Activated CD8-positive, alpha-beta T cell treated with anti-CD3 and anti-CD28 coated beads for 36 hours (primary cell): Measurements from ENCODE around the gene LPP. TPM values are rescaled to one million over a fixed set of nuclear protein-coding genes. Genes with fewer than 3 reads are reported as not detected.

Experiments used
- ATAC-seq: fragments of 200-7000 bp; cut with Tn5 transposase; one replicate; pipeline ENCODE4 v1.10.0; 2021; ENCODE audit warnings: mild to moderate bottlenecking, moderate library complexity
- CTCF ChIA-PET: fragments of 350-600 bp; sonication (Branson Sonifier 250); formaldehyde crosslinking; loops from one replicate; lab custom pipeline; 2021; ENCODE audit warnings: antibody characterized with exemption; lab: Charles Lee
- POLR2A ChIA-PET: fragments of 350-600 bp; sonication (Branson Sonifier 250); formaldehyde crosslinking; loops from one replicate; lab custom pipeline; 2021; ENCODE audit warnings: antibody characterized with exemption; lab: Charles Lee
- DNase-seq: peaks from one replicate; pipeline ENCODE4 v3.0.0-alpha.2; 2020
- H3K27ac Mint-ChIP-seq: one replicate; pipeline ENCODE4 v1.8.0; 2021; ENCODE audit warnings: mild to moderate bottlenecking, mixed read lengths
- H3K27me3 Mint-ChIP-seq: one replicate; pipeline ENCODE4 v1.8.0; 2021; ENCODE audit warnings: mixed read lengths
- H3K36me3 Mint-ChIP-seq: one replicate; pipeline ENCODE4 v1.8.0; 2021; ENCODE audit warnings: low read depth, mixed read lengths
- H3K4me1 Mint-ChIP-seq: one replicate; pipeline ENCODE4 v1.8.0; 2021; ENCODE audit warnings: low read depth, mixed read lengths
- H3K4me3 Mint-ChIP-seq: one replicate; pipeline ENCODE4 v1.8.0; 2021; ENCODE audit warnings: mild to moderate bottlenecking, moderate library complexity, mixed read lengths
- H3K9me3 Mint-ChIP-seq: one replicate; pipeline ENCODE4 v1.8.0; 2021; ENCODE audit warnings: mixed read lengths
- CTCF ChIP-seq: fragments of 200-600 bp; IDR thresholded peaks from one replicate; pipeline ENCODE4 v1.8.0; 2022; ENCODE audit warnings: antibody characterized with exemption, mild to moderate bottlenecking
- intact Hi-C: fragments of 100-400 bp; cut with micrococcal nuclease; formaldehyde crosslinking; loops from one replicate; pipeline ENCODE4 v1.10.0; 2022
- total RNA-seq, 2 experiments: library from RNA; stranded (reverse); gene quantifications; one replicate each; pipeline ENCODE4 v1.2.3, GENCODE V29; 2021

Gene LPP
- total RNA-seq, 2 experiments from 2014 or later, result 16.4 to 22.6 TPM

GRCh38 chr3:188786424-188786823 is 632.5 kb downstream of the LPP start:
- DNase-seq (no peak), ATAC-seq (no peak)
- Mint-ChIP-seq H3K4me3 (no peak overlapping the region), H3K9me3 (no peaks in the 10 kb centered on the region), H3K4me1 (peaks cover 12% of the 10 kb centered on the region), H3K36me3 (peaks cover 1% of the 10 kb centered on the region), H3K27me3 (no peaks in the 10 kb centered on the region), H3K27ac (no peak overlapping the region)
- intact Hi-C loops, result no loop called here
- CTCF ChIA-PET, result no interaction called here
- TF ChIP-seq CTCF, result no peak
- POLR2A ChIA-PET, result no interaction called here

- Mint-ChIP-seq H3K9me3 (no peaks in the 10 kb centered on the region), H3K27ac (no peak overlapping the region), H3K4me3 (no peak overlapping the region), H3K27me3 (no peaks in the 10 kb centered on the region), H3K4me1 (peaks cover 2% of the 10 kb centered on the region), H3K36me3 (no peaks in the 10 kb centered on the region)
- ChIA-PET CTCF (interaction anchor here (0.6 to 1.8 kb wide), 8 partner anchors 15 to 1051 kb away, joined by 3 to 7 read pairs (median 4); no protein-coding TSS in a partner anchor), POLR2A (interaction anchor here (0.8 to 1.5 kb wide), 4 partner anchors 9 to 256 kb away, joined by 3 to 4 read pairs (median 4); no protein-coding TSS in a partner anchor)
- no peak for TF ChIP-seq CTCF
- ATAC-seq (peak; percentile 97), DNase-seq (peak; percentile 94)
- intact Hi-C loops, result loop anchor here (2.0 kb wide), 2 partner anchors 36 to 1048 kb away; no protein-coding TSS in a partner anchor
Observed at GRCh38 chr3:188788621-188789081, 634.7 kb downstream of the LPP start.

GRCh38 chr3:188789251-188789650 is 635.3 kb downstream of the LPP start:
- Mint-ChIP-seq H3K4me3 (no peak overlapping the region), H3K27me3 (no peaks in the 10 kb centered on the region), H3K4me1 (peaks cover 2% of the 10 kb centered on the region), H3K9me3 (no peaks in the 10 kb centered on the region), H3K27ac (no peak overlapping the region), H3K36me3 (no peaks in the 10 kb centered on the region)
- intact Hi-C loops, result loop anchor here (2.0 kb wide), 2 partner anchors 36 to 1048 kb away; no protein-coding TSS in a partner anchor
- TF ChIP-seq CTCF, result no peak
- CTCF ChIA-PET, result interaction anchor here (0.8 to 1.2 kb wide), 4 partner anchors 40 to 1051 kb away, joined by 3 to 7 read pairs (median 3); no protein-coding TSS in a partner anchor
- DNase-seq, result peak; percentile 23
- POLR2A ChIA-PET, result interaction anchor here (1.0 kb wide), 1 partner anchor 9 kb away, joined by 4 read pairs; no protein-coding TSS in a partner anchor
- ATAC-seq, result no peak

GRCh38 chr3:188791311-188791710 is 637.4 kb downstream of the LPP start:
- H3K9me3 Mint-ChIP-seq, result no peaks in the 10 kb centered on the region
- intact Hi-C loops, result no loop called here
- H3K4me3 Mint-ChIP-seq, result no peak overlapping the region
- DNase-seq (no peak), ATAC-seq (no peak)
- ChIA-PET CTCF (interaction anchor here (1.8 kb wide), 1 partner anchor 1051 kb away, joined by 5 read pairs; no protein-coding TSS in a partner anchor), POLR2A (no interaction called here)
- no peaks in the 10 kb centered on the region for H3K27me3 Mint-ChIP-seq
- H3K27ac Mint-ChIP-seq, result no peak overlapping the region
- H3K4me1 Mint-ChIP-seq, result peaks cover 2% of the 10 kb centered on the region
- no peak for TF ChIP-seq CTCF
- H3K36me3 Mint-ChIP-seq, result no peaks in the 10 kb centered on the region

- POLR2A ChIA-PET, result no interaction called here
- no peak overlapping the region for H3K27ac Mint-ChIP-seq
- no peaks in the 10 kb centered on the region for H3K27me3 Mint-ChIP-seq
- ATAC-seq, result no peak
- H3K4me1 Mint-ChIP-seq, result peaks cover 5% of the 10 kb centered on the region
- H3K36me3 Mint-ChIP-seq, result no peaks in the 10 kb centered on the region
- no peak overlapping the region for H3K4me3 Mint-ChIP-seq
- H3K9me3 Mint-ChIP-seq, result no peaks in the 10 kb centered on the region
- peak; percentile 16 for DNase-seq
- CTCF ChIA-PET, result interaction anchor here (1.7 to 2.4 kb wide), 2 partner anchors 10 to 162 kb away, joined by 3 to 7 read pairs; no protein-coding TSS in a partner anchor
- intact Hi-C loops, result no loop called here
- no peak for TF ChIP-seq CTCF
Observed at GRCh38 chr3:188792793-188793192, 638.8 kb downstream of the LPP start.
